Natural killer cell (primary cell): ENCODE measurements around the gene NCLN. TPM values are rescaled to one million over a fixed set of nuclear protein-coding genes. Genes with fewer than 3 reads are reported as not detected.

ENCODE experiments used
- ATAC-seq, 3 donors: fragments of 150-1000 bp in 2 of 3; fragments of 200-7000 bp in 1 of 3; cut with Tn5 transposase; 1 replicate in 1 of 3; 2 replicates in 2 of 3; pipeline ENCODE4 v1.10.0; 2021; ENCODE audit warnings: mild to moderate bottlenecking in 2 of 3, moderate library complexity in 2 of 3
- DNase-seq, 2 donors: peaks; one replicate each; pipeline versions ENCODE4 v3.0.0 to v3.0.0-alpha.2; 2013 to 2021; ENCODE audit warnings: mixed read lengths in 1 of 2
- H3K27ac ChIP-seq: one replicate; pipeline ENCODE4 v1.5.1; 2013; ENCODE audit warnings: mild to moderate bottlenecking, low read length
- H3K27me3 ChIP-seq: one replicate; pipeline ENCODE4 v1.6.1; 2013; ENCODE audit warnings: low read length; ENCODE audit not compliant: control insufficient read depth, insufficient read depth
- H3K36me3 ChIP-seq: one replicate; pipeline ENCODE4 v1.6.1; 2013; ENCODE audit warnings: low read length; ENCODE audit not compliant: control insufficient read depth, insufficient read depth
- H3K4me1 ChIP-seq: one replicate; pipeline ENCODE4 v1.6.1; 2013; ENCODE audit warnings: low read length; ENCODE audit not compliant: control insufficient read depth, insufficient read depth
- H3K4me3 ChIP-seq: one replicate; pipeline ENCODE4 v1.5.1; 2013; ENCODE audit warnings: low read length
- H3K9me3 ChIP-seq: one replicate; pipeline ENCODE4 v1.6.1; 2013; ENCODE audit warnings: low read length; ENCODE audit not compliant: control insufficient read depth, insufficient read depth
- H3K27ac Mint-ChIP-seq, 2 donors: one replicate each; pipeline ENCODE4 v1.8.0; 2022; ENCODE audit warnings: mild to moderate bottlenecking in 2 of 2, mixed read lengths in 2 of 2, moderate library complexity in 1 of 2
- H3K27me3 Mint-ChIP-seq, 2 donors: one replicate each; pipeline ENCODE4 v1.8.0; 2022; ENCODE audit warnings: low read depth in 2 of 2, mixed read lengths in 2 of 2
- H3K36me3 Mint-ChIP-seq: one replicate; pipeline ENCODE4 v1.8.0; 2022; ENCODE audit warnings: mixed read lengths
- H3K4me1 Mint-ChIP-seq, 2 donors: one replicate each; pipeline ENCODE4 v1.8.0; 2022; ENCODE audit warnings: mixed read lengths in 2 of 2
- H3K4me3 Mint-ChIP-seq: one replicate; pipeline ENCODE4 v1.8.0; 2022; ENCODE audit warnings: mild to moderate bottlenecking, moderate library complexity, mixed read lengths
- H3K9me3 Mint-ChIP-seq, 2 donors: one replicate each; pipeline ENCODE4 v1.8.0; 2022; ENCODE audit warnings: mixed read lengths in 2 of 2
- WGBS: methylation state at CpG from one replicate; pipeline ENCODE4 v1.1.7; 2013; ENCODE audit warnings: missing lambda C conversion rate; ENCODE audit not compliant: insufficient coverage; 5-methylcytosine and 5-hydroxymethylcytosine counted together
- intact Hi-C: fragments of 100-400 bp; cut with micrococcal nuclease; formaldehyde crosslinking; loops from one replicate; pipeline ENCODE4 v1.14.2; 2022
- total RNA-seq, 4 donors: library from RNA; stranded (reverse); fragments of 120-200 nt in 1 of 4; gene quantifications; one replicate each; pipeline versions ENCODE4 v1.2.3 to v1.2.4, GENCODE V29; 2013 to 2022
- TF ChIP-seq, protein P1 (sequence below): fragments of 200-600 bp; IDR thresholded peaks from one replicate; pipeline ENCODE4 v1.8.0; 2022; ENCODE audit warnings: antibody characterized with exemption

The NCLN gene
- total RNA-seq, 3 donors from 2014 or later (not counting 1 experiment from before 2014, with no cell fraction given), result 39.6 to 61.4 (median 49.0) TPM

DNA sequence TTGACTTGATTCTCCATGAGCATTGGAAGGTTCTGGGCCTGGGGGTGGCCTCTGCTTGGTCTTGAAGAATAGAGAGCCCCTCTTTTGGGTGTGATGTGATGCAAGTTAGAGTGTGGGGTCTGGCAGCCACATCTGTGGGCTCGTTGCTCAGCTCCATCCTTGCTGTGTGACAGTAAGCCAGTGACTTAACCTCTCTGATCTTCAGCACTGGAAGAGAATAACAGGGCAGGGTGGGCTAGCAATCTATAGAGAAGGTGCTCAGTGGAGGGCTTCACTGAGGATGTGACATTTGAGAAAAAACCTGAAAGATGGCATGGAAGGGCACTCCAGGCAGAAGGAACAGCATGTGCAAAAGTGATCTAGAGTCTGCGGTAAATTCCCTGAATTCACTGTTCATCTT, 66.9 kb downstream of the NCLN start:
- Mint-ChIP-seq H3K9me3 (no peaks in the 10 kb centered on the region), H3K4me3 (no peak overlapping the region), H3K27me3 (peaks cover 0 to 15% of the 10 kb centered on the region in 2 donors), H3K36me3 (no peaks in the 10 kb centered on the region), H3K27ac (no peak overlapping the region), H3K4me1 (no peaks in the 10 kb centered on the region)
- TF ChIP-seq, protein P1, sequence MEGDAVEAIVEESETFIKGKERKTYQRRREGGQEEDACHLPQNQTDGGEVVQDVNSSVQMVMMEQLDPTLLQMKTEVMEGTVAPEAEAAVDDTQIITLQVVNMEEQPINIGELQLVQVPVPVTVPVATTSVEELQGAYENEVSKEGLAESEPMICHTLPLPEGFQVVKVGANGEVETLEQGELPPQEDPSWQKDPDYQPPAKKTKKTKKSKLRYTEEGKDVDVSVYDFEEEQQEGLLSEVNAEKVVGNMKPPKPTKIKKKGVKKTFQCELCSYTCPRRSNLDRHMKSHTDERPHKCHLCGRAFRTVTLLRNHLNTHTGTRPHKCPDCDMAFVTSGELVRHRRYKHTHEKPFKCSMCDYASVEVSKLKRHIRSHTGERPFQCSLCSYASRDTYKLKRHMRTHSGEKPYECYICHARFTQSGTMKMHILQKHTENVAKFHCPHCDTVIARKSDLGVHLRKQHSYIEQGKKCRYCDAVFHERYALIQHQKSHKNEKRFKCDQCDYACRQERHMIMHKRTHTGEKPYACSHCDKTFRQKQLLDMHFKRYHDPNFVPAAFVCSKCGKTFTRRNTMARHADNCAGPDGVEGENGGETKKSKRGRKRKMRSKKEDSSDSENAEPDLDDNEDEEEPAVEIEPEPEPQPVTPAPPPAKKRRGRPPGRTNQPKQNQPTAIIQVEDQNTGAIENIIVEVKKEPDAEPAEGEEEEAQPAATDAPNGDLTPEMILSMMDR, result no peak
- ATAC-seq (no peak), DNase-seq (no peak)
- 82% methylated on average over 2 of the region's 2 CpGs for WGBS
- Histone ChIP-seq H3K36me3 (no peaks in the 10 kb centered on the region), H3K4me1 (no peaks in the 10 kb centered on the region), H3K27me3 (no peaks in the 10 kb centered on the region), H3K27ac (no peak overlapping the region), H3K4me3 (no peak overlapping the region), H3K9me3 (no peaks in the 10 kb centered on the region)
- intact Hi-C loops, result no loop called here

DNA sequence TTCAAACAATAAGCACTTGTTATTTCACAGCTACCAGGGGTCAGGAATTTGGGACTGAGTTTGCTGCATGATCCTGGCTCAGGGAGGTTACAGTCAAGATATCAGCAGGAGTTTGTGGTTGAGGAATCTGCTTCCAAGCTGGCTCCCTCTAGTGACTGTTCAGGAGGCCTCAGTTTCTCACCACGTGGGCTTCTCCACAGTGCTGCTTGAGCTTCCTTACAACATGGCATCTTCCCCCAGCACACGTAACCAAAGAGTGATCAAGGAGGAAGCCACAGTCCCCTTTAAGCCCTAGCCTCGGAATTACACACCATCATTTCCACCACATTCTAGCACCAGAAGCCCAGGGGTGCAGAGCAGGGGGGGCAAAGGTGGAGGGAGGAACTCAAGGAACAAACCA, 67.5 kb downstream of the NCLN start:
- TF ChIP-seq, protein P1, result no peak
- H3K36me3 Mint-ChIP-seq, result no peaks in the 10 kb centered on the region
- no peak overlapping the region for H3K27ac Mint-ChIP-seq
- 53% methylated on average over 2 of the region's 3 CpGs for WGBS
- no peaks in the 10 kb centered on the region for H3K36me3 ChIP-seq
- H3K9me3 Mint-ChIP-seq, result no peaks in the 10 kb centered on the region
- H3K27me3 ChIP-seq, result no peaks in the 10 kb centered on the region
- H3K9me3 ChIP-seq, result no peaks in the 10 kb centered on the region
- no peak overlapping the region for H3K4me3 ChIP-seq
- no peak overlapping the region for H3K27ac ChIP-seq
- ATAC-seq (no peak), DNase-seq (no peak)
- no peak overlapping the region for H3K4me3 Mint-ChIP-seq
- peaks cover 0 to 15% of the 10 kb centered on the region in 2 donors for H3K27me3 Mint-ChIP-seq
- no peaks in the 10 kb centered on the region for H3K4me1 ChIP-seq
- H3K4me1 Mint-ChIP-seq, result no peaks in the 10 kb centered on the region
- intact Hi-C loops, result no loop called here

DNA sequence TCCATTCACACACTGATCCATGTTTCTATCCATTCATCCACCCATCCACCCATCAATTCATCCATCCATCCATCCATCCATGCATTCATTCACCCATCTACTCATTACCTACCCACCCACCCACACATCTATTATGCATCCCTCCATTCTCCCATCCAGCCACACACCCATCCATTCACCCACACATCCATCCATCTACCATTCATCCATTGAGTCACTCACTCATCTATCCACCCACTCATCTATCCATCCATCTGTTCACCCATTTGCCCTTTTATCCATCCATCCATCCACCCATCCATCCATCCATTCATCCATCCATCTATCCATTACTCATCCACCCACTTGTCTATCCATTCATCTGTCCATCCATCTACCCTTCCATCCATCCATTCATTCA, 68.8 kb downstream of the NCLN start:
- Mint-ChIP-seq H3K4me1 (no peaks in the 10 kb centered on the region), H3K27ac (no peak overlapping the region), H3K9me3 (no peaks in the 10 kb centered on the region), H3K36me3 (no peaks in the 10 kb centered on the region), H3K27me3 (peaks cover 0 to 18% of the 10 kb centered on the region in 2 donors), H3K4me3 (no peak overlapping the region)
- ATAC-seq (no peak), DNase-seq (no peak)
- Histone ChIP-seq H3K27me3 (no peaks in the 10 kb centered on the region), H3K4me1 (no peaks in the 10 kb centered on the region), H3K9me3 (no peaks in the 10 kb centered on the region), H3K4me3 (no peak overlapping the region), H3K36me3 (no peaks in the 10 kb centered on the region), H3K27ac (no peak overlapping the region)
- intact Hi-C loops, result no loop called here
- TF ChIP-seq, protein P1, result no peak

DNA sequence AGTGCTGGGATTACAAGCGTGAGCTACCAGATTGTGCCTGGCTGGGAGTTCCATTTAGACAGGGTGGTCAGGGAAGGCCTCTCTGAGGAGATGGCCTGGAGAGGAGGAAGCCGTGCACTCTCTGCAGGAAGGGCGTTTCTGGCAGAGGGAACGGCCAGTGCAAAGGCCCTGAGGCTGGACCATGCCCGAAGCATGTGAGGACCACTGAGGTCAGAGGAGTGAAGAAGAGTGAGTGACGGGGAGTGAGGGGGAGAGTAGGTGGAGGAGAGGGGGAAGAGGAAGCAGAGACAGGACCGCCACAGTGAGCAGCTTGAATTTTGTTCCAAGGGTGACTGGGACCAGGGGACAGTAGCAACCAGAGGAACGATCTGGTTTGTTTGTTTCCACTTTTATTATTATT, 71.3 kb downstream of the NCLN start:
- Mint-ChIP-seq H3K36me3 (no peaks in the 10 kb centered on the region), H3K9me3 (no peaks in the 10 kb centered on the region), H3K27ac (no peak overlapping the region), H3K4me3 (no peak overlapping the region), H3K27me3 (peaks cover 0 to 17% of the 10 kb centered on the region in 2 donors), H3K4me1 (no peaks in the 10 kb centered on the region)
- Histone ChIP-seq H3K9me3 (no peaks in the 10 kb centered on the region), H3K27me3 (no peaks in the 10 kb centered on the region), H3K36me3 (no peaks in the 10 kb centered on the region), H3K4me3 (no peak overlapping the region), H3K4me1 (no peaks in the 10 kb centered on the region), H3K27ac (no peak overlapping the region)
- intact Hi-C loops, result no loop called here
- TF ChIP-seq, protein P1, result no peak
- ATAC-seq (no peak), DNase-seq (no peak)
- 82% methylated on average over 7 of the region's 8 CpGs for WGBS
